ENCODE results near the gene ABHD1. TPM values are rescaled to one million over a fixed set of nuclear protein-coding genes. Genes with fewer than 3 reads are reported as not detected.
"Not testable (repeated sequence)": the region's sequence is repeated elsewhere in the genome, so short reads cannot be mapped to it uniquely, and the experiment has no call there.

ABHD1 gene
- total RNA-seq, 2 donors from 2014 or later: 0.65 to 0.94 TPM

- H3K27me3 Mint-ChIP-seq: peaks cover 37% of the 10 kb centered on the region
- peaks cover 3% of the 10 kb centered on the region for H3K4me1 Mint-ChIP-seq
- DNase-seq (no peak), ATAC-seq (no peak)
- no peak overlapping the region for H3K4me3 Mint-ChIP-seq
- no peak overlapping the region for H3K27ac Mint-ChIP-seq
- H3K36me3 Mint-ChIP-seq (ENCODE audit: low read depth): no peaks in the 10 kb centered on the region
- no peaks in the 10 kb centered on the region for H3K9me3 ChIP-seq (ENCODE audit: control insufficient read depth, low read length, poor library complexity, severe bottlenecking)
Measured at GRCh38 chr2:27109083-27109482, 14.5 kb upstream of the ABHD1 start.

GRCh38 chr2:27110603-27111352 lies 12.8 kb upstream of the ABHD1 start:
- H3K36me3 Mint-ChIP-seq (ENCODE audit: low read depth); H3K4me1 Mint-ChIP-seq; ATAC-seq; H3K27ac Mint-ChIP-seq; H3K9me3 ChIP-seq (ENCODE audit: control insufficient read depth, low read length, poor library complexity, severe bottlenecking); DNase-seq: not testable (repeated sequence)
- Mint-ChIP-seq H3K27me3 (peaks cover 36% of the 10 kb centered on the region), H3K4me3 (peak overlapping the region; percentile 39)

- H3K27ac Mint-ChIP-seq; ATAC-seq; H3K36me3 Mint-ChIP-seq (ENCODE audit: low read depth); H3K9me3 ChIP-seq (ENCODE audit: control insufficient read depth, low read length, poor library complexity, severe bottlenecking); H3K4me1 Mint-ChIP-seq; DNase-seq; H3K4me3 Mint-ChIP-seq: not testable (repeated sequence)
- peaks cover 29% of the 10 kb centered on the region for H3K27me3 Mint-ChIP-seq
Measured at GRCh38 chr2:27111392-27112078, 12.1 kb upstream of the ABHD1 start.

- Mint-ChIP-seq H3K36me3 (ENCODE audit: low read depth) (no peaks in the 10 kb centered on the region), H3K27ac (no peak overlapping the region), H3K4me3 (no peak overlapping the region), H3K4me1 (peaks cover 5% of the 10 kb centered on the region), H3K27me3 (peaks cover 39% of the 10 kb centered on the region)
- no peak for ATAC-seq
- no peaks in the 10 kb centered on the region for H3K9me3 ChIP-seq (ENCODE audit: control insufficient read depth, low read length, poor library complexity, severe bottlenecking)
- no peak for DNase-seq
Measured at GRCh38 chr2:27115519-27115918, 8.1 kb upstream of the ABHD1 start.

GRCh38 chr2:27117995-27118524 lies 5.6 kb upstream of the ABHD1 start:
- H3K9me3 ChIP-seq (ENCODE audit: control insufficient read depth, low read length, poor library complexity, severe bottlenecking): no peaks in the 10 kb centered on the region
- Mint-ChIP-seq H3K4me3 (peak overlapping the region; percentile 28), H3K36me3 (ENCODE audit: low read depth) (no peaks in the 10 kb centered on the region), H3K27me3 (peaks cover 38% of the 10 kb centered on the region), H3K27ac (no peak overlapping the region), H3K4me1 (peaks cover 6% of the 10 kb centered on the region)
- DNase-seq (no peak), ATAC-seq (no peak)

- peak within 1 kb of the TSS; percentile 84 for H3K4me3 Mint-ChIP-seq
- ATAC-seq: no peak
Measured at GRCh38 chr2:27118525-27119329, 4.9 kb upstream of the ABHD1 start, which contains the start of gene CGREF1. CGREF1 (minus strand) TSS chr2:27119128; CDS start chr2:27104366, 14,762 bp downstream.

GRCh38 chr2:27119330-27119670 lies 4.3 kb upstream of the ABHD1 start:
- Mint-ChIP-seq H3K4me3 (peak overlapping the region; percentile 84), H3K4me1 (peaks cover 12% of the 10 kb centered on the region), H3K27me3 (peaks cover 34% of the 10 kb centered on the region)
- not testable (repeated sequence) for H3K36me3 Mint-ChIP-seq (ENCODE audit: low read depth); H3K27ac Mint-ChIP-seq; ATAC-seq; H3K9me3 ChIP-seq (ENCODE audit: control insufficient read depth, low read length, poor library complexity, severe bottlenecking); DNase-seq

More at GRCh38 chr2:27118525-27119329, 4.9 kb upstream of the ABHD1 start, which contains the start of gene CGREF1:
- no peak within 1 kb of the TSS for H3K27ac Mint-ChIP-seq
- H3K9me3 ChIP-seq (ENCODE audit: control insufficient read depth, low read length, poor library complexity, severe bottlenecking): no peaks in the 10 kb centered on the region
- H3K36me3 Mint-ChIP-seq (ENCODE audit: low read depth): no peaks in the 10 kb centered on the region
- H3K27me3 Mint-ChIP-seq: peaks cover 38% of the 10 kb centered on the region
- peaks cover 10% of the 10 kb centered on the region for H3K4me1 Mint-ChIP-seq
- no peak for DNase-seq

- Mint-ChIP-seq H3K4me1 (peaks cover 12% of the 10 kb centered on the region), H3K4me3 (no peak overlapping the region), H3K27ac (no peak overlapping the region), H3K36me3 (ENCODE audit: low read depth) (no peaks in the 10 kb centered on the region), H3K27me3 (peaks cover 25% of the 10 kb centered on the region)
- H3K9me3 ChIP-seq (ENCODE audit: control insufficient read depth, low read length, poor library complexity, severe bottlenecking): no peaks in the 10 kb centered on the region
- DNase-seq: no peak
- ATAC-seq: no peak
Measured at GRCh38 chr2:27121906-27122305, 1.7 kb upstream of the ABHD1 start.

- Mint-ChIP-seq H3K27me3 (peaks cover 20% of the 10 kb centered on the region), H3K4me3 (peak overlapping the region; percentile 91), H3K27ac (peak overlapping the region; percentile 86), H3K36me3 (ENCODE audit: low read depth) (no peaks in the 10 kb centered on the region), H3K4me1 (peaks cover 12% of the 10 kb centered on the region)
- no peak for ATAC-seq
- no peak for DNase-seq
- no peaks in the 10 kb centered on the region for H3K9me3 ChIP-seq (ENCODE audit: control insufficient read depth, low read length, poor library complexity, severe bottlenecking)
Measured at GRCh38 chr2:27122791-27123190, 824 bp upstream of the ABHD1 start.

- no peak overlapping the region for H3K4me3 Mint-ChIP-seq
Measured at GRCh38 chr2:27125104-27125503, 1.5 kb downstream of the ABHD1 start.

GRCh38 chr2:27126252-27126710 lies 2.7 kb downstream of the ABHD1 start:
- H3K27me3 Mint-ChIP-seq: peaks cover 6% of the 10 kb centered on the region
- peaks cover 7% of the 10 kb centered on the region for H3K4me1 Mint-ChIP-seq
- H3K4me3 Mint-ChIP-seq: no peak overlapping the region
- ATAC-seq: no peak
- H3K27ac Mint-ChIP-seq: no peak overlapping the region
- H3K36me3 Mint-ChIP-seq (ENCODE audit: low read depth): no peaks in the 10 kb centered on the region
- no peaks in the 10 kb centered on the region for H3K9me3 ChIP-seq (ENCODE audit: control insufficient read depth, low read length, poor library complexity, severe bottlenecking)
- DNase-seq: no peak

More at GRCh38 chr2:27125104-27125503, 1.5 kb downstream of the ABHD1 start:
- no peak overlapping the region for H3K27ac Mint-ChIP-seq
- peaks cover 9% of the 10 kb centered on the region for H3K27me3 Mint-ChIP-seq
- no peaks in the 10 kb centered on the region for H3K36me3 Mint-ChIP-seq (ENCODE audit: low read depth)
- DNase-seq (no peak), ATAC-seq (no peak)
- peaks cover 7% of the 10 kb centered on the region for H3K4me1 Mint-ChIP-seq
- no peaks in the 10 kb centered on the region for H3K9me3 ChIP-seq (ENCODE audit: control insufficient read depth, low read length, poor library complexity, severe bottlenecking)

GRCh38 chr2:27127883-27128667 lies 4.5 kb downstream of the ABHD1 start:
- H3K27ac Mint-ChIP-seq: no peak overlapping the region
- no peaks in the 10 kb centered on the region for H3K27me3 Mint-ChIP-seq
- DNase-seq (no peak), ATAC-seq (no peak)
- peaks cover 13% of the 10 kb centered on the region for H3K4me1 Mint-ChIP-seq
- no peaks in the 10 kb centered on the region for H3K9me3 ChIP-seq (ENCODE audit: control insufficient read depth, low read length, poor library complexity, severe bottlenecking)
- H3K4me3 Mint-ChIP-seq: no peak overlapping the region
- H3K36me3 Mint-ChIP-seq (ENCODE audit: low read depth): no peaks in the 10 kb centered on the region
